Mesenteric fat pad (tissue), 1 donor: Measurements from ENCODE around the gene ADM. TPM values are rescaled to one million over a fixed set of nuclear protein-coding genes. Genes with fewer than 3 reads are reported as not detected.

Experiments
- DNase-seq: peaks from one replicate; pipeline ENCODE4 v3.0.0-alpha.2; 2020; ENCODE audit warnings: low spot score
- total RNA-seq: library from RNA; stranded (reverse); fragmentation: NEBNext Ultra II Directional; extraction: Animal tissue kit (Norgen Biotek cat#: 25700); gene quantifications from one replicate; pipeline ENCODE4 v1.2.1, GENCODE V29; 2021
- donor health status: DM: yes; HTN: yes; CAD: no.

ADM gene
- total RNA-seq, 1 donor from 2014 or later = 663 TPM

GRCh38 chr11:10327254-10327653 lies 22.4 kb downstream of the ADM start:
- no peak for DNase-seq

GRCh38 chr11:10328314-10329098 lies 23.6 kb downstream of the ADM start:
- DNase-seq = no peak

- DNase-seq = no peak
These were observed 24.5 kb downstream of the ADM start for GRCh38 chr11:10329356-10329755.

- no peak for DNase-seq
These were observed 25.1 kb downstream of the ADM start for GRCh38 chr11:10329935-10330334.

- no peak for DNase-seq
These were observed 26.8 kb downstream of the ADM start for GRCh38 chr11:10331548-10332289.

- DNase-seq = no peak
These were observed 28.6 kb downstream of the ADM start for GRCh38 chr11:10333490-10333889.

GRCh38 chr11:10338287-10338686 lies 33.4 kb downstream of the ADM start:
- no peak for DNase-seq

- DNase-seq = no peak
These were observed 43.9 kb downstream of the ADM start for GRCh38 chr11:10348650-10349280.

GRCh38 chr11:10349281-10349665 lies 44.4 kb downstream of the ADM start:
- no peak for DNase-seq

GRCh38 chr11:10349806-10350205 lies 44.9 kb downstream of the ADM start:
- DNase-seq = no peak

- DNase-seq = no peak
These were observed 45.5 kb downstream of the ADM start for GRCh38 chr11:10350334-10350733.

- no peak for DNase-seq
These were observed 46.5 kb downstream of the ADM start for GRCh38 chr11:10351435-10351764.

- no peak for DNase-seq
These were observed 47.1 kb downstream of the ADM start for GRCh38 chr11:10351765-10352641.

GRCh38 chr11:10352921-10353550 lies 48.2 kb downstream of the ADM start:
- DNase-seq = no peak

- DNase-seq = no peak
These were observed 49.5 kb downstream of the ADM start for GRCh38 chr11:10354389-10354788.

GRCh38 chr11:10355257-10355661 lies 50.4 kb downstream of the ADM start:
- DNase-seq = no peak

GRCh38 chr11:10356161-10356560 lies 51.3 kb downstream of the ADM start:
- no peak for DNase-seq
